ENCODE measurements around the gene HAGHL.
"Not testable (repeated sequence)": the region's sequence is repeated elsewhere in the genome, so short reads cannot be mapped to it uniquely, and the experiment has no call there.

The HAGHL gene

DNA sequence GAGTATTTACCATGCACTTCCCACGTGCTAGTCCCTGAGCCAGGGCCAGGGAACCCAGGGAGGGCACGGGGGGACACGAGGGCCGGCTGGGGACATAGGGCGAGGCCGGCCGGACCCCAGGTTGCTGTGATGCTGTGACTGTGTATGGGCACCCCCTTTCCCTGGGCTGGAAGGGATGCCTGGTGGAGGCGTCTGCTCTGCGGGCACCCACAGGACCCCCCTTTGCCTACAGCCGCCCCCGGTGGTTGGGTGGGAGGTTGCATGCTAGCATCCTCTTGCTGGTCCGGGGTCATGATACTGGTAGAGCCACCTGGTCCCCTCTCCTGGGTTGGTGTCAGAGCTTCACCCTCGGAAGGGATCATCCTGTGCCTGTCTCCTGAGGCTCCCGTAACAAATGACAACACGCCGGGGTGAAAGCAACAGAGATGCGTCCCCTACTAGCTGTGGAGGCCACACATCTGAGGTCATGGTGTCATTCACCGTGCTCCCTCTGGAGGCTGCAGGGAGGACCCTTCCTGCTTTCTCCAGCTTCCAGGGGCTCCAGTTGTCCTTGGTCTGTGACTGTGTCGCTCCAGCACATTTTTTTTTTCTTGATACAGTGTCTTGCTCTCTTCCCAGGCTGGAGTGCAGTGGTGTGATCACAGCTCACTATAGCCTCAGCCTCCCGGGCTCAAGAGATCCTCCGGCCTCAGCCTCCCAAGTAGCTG lies 17.0 kb downstream of the HAGHL start:
- in situ Hi-C loops (cut with MboI; ENCODE audit: low sequenced_read_pairs) = no loop called here

GRCh38 chr16:745739-746138 lies 18.8 kb downstream of the HAGHL start:
- in situ Hi-C loops (cut with MboI; ENCODE audit: low sequenced_read_pairs) = no loop called here

DNA sequence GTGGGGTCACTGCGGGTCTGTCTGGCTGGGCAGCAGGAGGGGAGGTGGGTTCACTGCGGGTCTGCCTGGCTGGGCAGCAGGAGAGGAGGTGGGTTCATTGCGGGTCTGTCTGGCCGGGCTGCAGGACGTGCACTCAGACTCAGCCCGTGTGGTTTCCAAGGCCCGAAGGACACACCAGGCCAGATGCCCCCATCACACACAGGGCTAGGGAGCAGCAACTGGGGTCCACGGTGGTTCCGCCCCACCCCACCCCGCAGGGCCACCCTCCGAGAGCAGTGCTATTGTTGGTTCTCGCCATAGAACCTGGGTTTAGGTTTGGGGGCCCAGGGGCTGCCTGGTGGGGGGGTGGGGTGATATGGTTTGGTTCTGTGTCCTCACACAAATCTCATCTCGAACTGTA lies 19.7 kb downstream of the HAGHL start:
- in situ Hi-C loops (cut with MboI; ENCODE audit: low sequenced_read_pairs) = no loop called here

GRCh38 chr16:747978-748746 lies 21.3 kb downstream of the HAGHL start:
- in situ Hi-C loops (cut with MboI; ENCODE audit: low sequenced_read_pairs) = no loop called here

DNA sequence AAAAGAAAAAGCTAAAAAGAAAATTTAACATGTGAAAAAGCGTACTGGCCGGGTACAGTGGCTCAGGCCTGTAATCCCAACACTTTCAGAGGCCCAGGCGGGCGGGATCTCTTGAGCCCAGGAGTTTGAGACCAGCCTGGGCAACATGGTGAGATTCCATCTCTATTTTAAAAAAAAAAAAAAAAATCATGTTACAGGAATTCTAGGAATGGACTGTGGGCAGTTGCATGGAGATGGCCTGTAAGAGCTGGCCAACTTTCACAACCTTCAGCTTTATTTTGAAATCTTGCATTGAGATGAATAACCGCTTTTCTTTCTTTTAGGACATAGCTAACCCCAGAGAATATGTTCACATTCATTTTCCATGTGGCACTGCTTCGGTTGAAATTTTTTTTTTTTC lies 22.1 kb downstream of the HAGHL start:
- in situ Hi-C loops (cut with MboI; ENCODE audit: low sequenced_read_pairs) = no loop called here

GRCh38 chr16:750485-750884 lies 23.6 kb downstream of the HAGHL start:
- in situ Hi-C loops (cut with MboI; ENCODE audit: low sequenced_read_pairs) = no loop called here

DNA sequence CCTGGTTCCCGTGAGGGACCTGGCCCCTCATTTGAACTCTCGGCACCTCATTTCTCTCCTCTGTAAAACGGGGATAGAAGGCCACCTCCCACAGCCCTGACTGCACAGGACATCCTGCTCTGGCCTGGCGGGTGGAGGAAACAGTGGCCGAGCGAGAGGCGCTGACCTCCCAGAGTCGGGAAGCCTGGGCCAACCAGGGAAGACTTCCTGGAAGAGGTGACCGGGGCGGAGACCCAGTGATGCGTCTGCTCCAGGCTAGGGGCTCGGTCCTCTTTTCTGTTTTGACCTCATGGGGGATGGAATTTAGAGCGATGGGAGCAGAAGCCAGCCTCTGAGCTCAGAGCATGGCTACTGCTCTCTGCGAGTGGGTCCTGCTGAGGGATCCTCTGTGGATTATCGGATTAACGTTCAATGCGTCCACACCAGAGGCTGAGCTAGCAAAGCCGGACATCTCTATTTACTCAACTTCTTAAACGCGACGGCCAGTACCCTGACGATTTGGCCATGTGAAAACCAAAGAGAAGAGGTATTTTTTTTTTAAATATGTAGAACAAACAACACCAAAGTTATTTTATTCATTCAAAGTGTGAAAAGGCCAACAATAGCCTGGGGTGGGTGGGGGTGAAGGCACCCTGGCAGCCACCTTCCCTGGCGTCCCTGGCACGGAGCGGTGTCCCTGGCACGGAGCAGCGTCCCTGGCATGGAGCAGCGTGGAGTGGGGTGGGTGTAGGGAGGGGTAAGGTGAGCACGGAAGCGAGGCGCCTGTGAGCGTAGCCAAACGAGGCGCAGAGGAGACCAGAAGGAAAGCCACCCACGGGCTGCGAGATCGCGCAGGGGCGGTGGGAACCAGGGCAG lies 24.5 kb downstream of the HAGHL start:
- in situ Hi-C loops (cut with MboI; ENCODE audit: low sequenced_read_pairs) = no loop called here

DNA sequence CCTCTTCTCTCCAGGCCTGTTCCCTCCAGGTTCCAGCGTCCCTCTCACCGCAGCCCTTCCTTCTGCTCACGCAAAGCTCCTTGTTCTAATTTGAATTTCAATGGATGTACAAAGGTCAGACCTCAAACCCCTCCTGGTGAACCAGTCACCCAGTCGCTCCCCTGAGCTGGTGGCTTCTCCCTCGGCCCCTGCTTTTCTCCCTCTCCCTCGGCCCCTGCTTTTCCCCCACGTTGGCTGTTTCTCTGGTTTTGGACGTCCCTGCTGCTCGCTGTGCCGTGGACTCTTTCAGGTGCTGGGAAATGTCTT lies 25.1 kb downstream of the HAGHL start:
- in situ Hi-C loops (cut with MboI; ENCODE audit: low sequenced_read_pairs) = no loop called here

GRCh38 chr16:754121-754607 lies 27.3 kb downstream of the HAGHL start:
- in situ Hi-C loops (cut with MboI; ENCODE audit: low sequenced_read_pairs) = not testable (repeated sequence)

GRCh38 chr16:754656-755055 lies 27.8 kb downstream of the HAGHL start:
- in situ Hi-C loops (cut with MboI; ENCODE audit: low sequenced_read_pairs) = no loop called here

DNA sequence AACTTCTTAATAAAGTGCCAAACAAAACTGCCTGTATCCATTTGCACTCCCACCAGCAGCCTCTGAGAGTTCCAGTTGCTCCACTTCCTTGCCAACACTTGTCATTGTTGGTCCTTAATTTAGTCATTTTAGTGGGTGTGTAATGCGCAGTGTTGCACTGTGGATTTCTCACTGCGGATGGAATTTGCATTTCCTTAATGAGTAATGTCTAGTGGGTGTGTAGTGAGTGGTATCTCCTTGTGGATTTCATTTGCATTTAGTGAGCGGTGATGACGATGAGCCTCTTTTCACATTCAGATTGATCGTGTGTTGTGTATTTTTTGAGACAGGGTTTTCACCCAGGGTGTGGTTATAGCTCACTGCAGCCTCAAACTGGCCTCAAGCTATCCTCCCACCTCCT lies 29.5 kb downstream of the HAGHL start:
- in situ Hi-C loops (cut with MboI; ENCODE audit: low sequenced_read_pairs) = no loop called here

DNA sequence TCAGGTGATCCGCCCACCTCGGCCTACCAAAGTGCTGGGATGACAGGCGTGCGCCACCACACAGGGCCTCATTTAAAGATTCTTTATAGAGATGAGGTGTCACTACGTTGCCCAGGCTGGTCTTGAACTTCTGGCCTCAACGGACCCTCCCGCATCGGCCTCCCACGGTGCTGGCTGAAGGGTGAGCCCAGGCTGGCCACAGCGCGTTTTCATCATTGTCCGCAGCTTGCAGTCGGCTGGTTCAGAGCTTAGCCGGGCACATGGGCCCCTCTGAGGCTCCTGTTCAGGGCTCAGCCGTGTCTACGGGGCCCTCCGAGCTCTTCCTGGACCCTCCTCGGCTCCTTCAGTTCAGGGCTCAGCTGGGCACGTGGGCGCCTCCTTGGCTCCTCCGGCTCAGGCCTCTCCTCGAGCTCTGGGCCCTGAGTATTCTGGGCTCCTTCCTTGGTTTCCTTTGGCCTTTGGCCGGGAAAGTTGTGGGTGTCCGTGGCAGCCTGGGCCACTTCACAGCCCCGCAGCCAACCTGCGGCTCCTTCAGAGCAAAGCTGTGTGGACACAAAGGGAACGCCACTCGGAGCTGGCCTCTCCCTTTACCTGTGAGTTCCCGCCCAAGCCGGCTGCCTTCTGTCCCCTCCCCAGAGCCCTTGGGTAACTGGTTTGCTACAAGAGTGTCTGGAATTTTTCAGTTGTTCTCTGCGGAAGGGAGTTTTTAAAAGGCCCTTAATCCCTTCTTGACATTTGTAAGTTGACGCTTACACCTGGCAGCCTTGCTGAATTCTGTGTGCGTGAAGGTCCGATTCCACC lies 32.4 kb downstream of the HAGHL start:
- in situ Hi-C loops (cut with MboI; ENCODE audit: low sequenced_read_pairs) = no loop called here

GRCh38 chr16:760065-760464 lies 33.2 kb downstream of the HAGHL start:
- in situ Hi-C loops (cut with MboI; ENCODE audit: low sequenced_read_pairs) = no loop called here

DNA sequence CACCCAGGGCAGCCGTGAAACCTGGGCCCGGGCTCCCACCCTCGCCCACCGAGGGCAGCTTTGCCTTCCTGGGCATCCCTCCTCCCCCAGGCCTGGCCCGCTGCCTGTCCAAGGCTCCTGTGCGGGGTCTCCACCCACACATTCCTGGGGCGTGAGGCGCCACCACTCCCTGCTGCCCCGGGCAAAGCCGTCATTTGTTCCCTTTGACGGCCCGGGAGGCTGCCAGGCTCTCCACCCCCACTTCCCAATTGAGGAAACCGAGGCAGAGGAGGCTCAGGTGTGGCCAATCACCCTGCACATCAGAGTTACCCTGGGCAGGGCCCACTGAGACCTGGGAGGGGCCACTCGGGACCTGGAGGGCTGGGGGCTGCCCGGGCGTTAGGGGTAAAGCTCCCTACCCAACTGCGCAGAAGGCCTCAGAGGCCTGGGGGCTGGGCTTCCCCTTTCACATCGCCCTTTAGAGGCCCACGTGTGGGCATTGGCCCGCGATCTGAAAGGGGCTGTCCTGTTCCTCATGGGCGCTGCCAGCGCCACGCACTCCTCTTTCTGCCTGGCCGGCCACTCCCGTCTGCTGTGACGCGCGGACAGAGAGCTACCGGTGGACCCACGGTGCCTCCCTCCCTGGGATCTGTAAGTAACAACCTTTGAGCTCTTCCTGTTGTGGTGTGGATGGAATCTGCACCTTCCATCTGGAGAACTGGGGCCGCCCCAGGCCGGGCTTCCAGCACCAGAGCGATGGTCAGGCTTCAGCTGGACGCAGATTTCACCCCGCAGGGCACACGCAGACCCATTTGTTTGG lies 33.8 kb downstream of the HAGHL start, which contains the start of gene MSLN:
Gene MSLN (plus strand): TSS at position 190 of the 799 bp plus-strand sequence. CDS start 1,947 bp downstream, outside the sequence.
- in situ Hi-C loops (cut with MboI; ENCODE audit: low sequenced_read_pairs) = no loop called here

GRCh38 chr16:761625-762513 lies 35.0 kb downstream of the HAGHL start:
- in situ Hi-C loops (cut with MboI; ENCODE audit: low sequenced_read_pairs) = no loop called here

DNA sequence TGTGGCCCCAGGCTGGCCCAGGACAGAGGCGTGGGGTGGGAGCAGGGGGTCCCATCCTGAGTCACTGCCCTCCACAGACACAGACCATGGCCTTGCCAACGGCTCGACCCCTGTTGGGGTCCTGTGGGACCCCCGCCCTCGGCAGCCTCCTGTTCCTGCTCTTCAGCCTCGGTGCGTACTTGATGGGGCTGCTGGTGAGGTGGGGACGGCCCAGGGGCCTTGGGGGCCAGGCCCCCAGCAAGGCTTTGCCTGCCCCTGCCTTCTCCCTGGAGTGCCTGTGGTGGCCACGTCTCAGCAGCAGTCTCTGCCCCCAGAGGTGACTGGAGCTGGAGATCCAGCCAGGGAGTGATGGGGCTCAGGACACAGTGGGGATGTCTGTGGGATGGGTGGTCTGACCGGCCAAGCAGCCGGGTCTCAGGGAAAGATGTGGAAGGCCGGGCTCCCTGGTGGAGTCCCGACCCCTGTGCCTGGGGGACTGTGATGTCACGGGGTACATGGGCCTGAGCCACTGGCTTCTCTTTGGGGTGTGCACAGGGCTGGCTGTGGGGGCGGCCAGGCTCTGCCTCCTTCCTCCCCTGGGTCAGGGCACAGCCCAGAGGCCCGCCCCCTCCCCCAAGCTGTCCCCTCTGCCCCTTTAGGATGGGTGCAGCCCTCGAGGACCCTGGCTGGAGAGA lies 35.8 kb downstream of the HAGHL start:
- in situ Hi-C loops (cut with MboI; ENCODE audit: low sequenced_read_pairs) = no loop called here

DNA sequence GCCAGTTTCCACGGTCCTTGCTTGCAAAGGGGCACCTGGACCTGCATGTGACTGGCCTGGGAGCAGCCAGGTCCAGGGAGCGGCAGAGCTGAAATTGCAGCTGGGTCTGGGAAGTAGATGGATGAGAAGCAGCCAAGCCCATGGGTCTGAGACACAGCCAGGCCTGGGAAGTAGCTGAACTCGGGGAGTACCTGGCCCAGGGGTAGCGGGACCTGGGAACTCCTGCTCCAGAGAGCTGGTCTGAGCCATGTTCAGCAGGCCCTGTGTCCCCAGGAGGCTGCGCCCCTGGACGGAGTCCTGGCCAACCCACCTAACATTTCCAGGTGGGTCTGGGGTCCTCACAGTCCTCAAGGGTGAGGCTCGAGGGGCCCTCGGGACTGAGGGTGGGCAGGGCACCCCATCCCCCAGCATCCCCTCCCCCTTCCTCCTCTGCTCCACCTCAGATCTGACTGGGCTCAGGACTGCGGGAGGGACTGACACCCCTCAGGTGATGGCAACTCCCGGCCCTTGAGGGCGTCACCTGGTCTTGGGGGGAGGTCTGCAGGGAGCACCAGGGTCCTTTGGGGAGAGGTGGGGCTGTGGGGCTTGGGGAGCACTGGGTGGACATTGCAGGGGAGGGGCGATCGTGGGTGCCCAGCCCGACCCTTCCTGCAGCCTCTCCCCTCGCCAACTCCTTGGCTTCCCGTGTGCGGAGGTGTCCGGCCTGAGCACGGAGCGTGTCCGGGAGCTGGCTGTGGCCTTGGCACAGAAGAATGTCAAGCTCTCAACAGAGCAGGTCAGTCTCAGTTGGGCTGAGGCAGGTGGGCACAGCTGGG lies 36.7 kb downstream of the HAGHL start:
- in situ Hi-C loops (cut with MboI; ENCODE audit: low sequenced_read_pairs) = no loop called here

All from HL-60/S4 (cell line).